DND-41 (cell line): ENCODE results near the gene FAF1.

Experiments
- ATAC-seq: fragments of 200-7000 bp; cut with Tn5 transposase; 3 replicates; pipeline ENCODE4 v1.9.1; 2021; ENCODE audit warnings: low read depth; ENCODE audit not compliant: insufficient read depth
- DNase-seq: peaks from one replicate; pipeline ENCODE4 v3.0.0-alpha.2; 2020
- H2AFZ ChIP-seq: 2 replicates; pipeline ENCODE4 v1.6.0; 2012; ENCODE audit warnings: low read depth, low read length
- H3K27ac ChIP-seq: 2 replicates; pipeline ENCODE4 v1.5.1; 2012; ENCODE audit warnings: low read length, inconsistent platforms
- H3K27me3 ChIP-seq: fragments of 200-600 bp; sonication (generic); 2 replicates; pipeline ENCODE4 v1.6.0; 2012; ENCODE audit warnings: low read length, mild to moderate bottlenecking, inconsistent platforms; ENCODE audit not compliant: insufficient read depth, poor library complexity
- H3K36me3 ChIP-seq: 2 replicates; pipeline ENCODE4 v1.5.1; 2012; ENCODE audit warnings: low read length, inconsistent platforms; ENCODE audit not compliant: insufficient read depth
- H3K4me1 ChIP-seq: 2 replicates; pipeline ENCODE4 v1.5.1; 2012; ENCODE audit warnings: mild to moderate bottlenecking, low read length; ENCODE audit not compliant: insufficient read depth
- H3K4me2 ChIP-seq: 2 replicates; pipeline ENCODE4 v1.6.0; 2012; ENCODE audit warnings: mild to moderate bottlenecking, moderate library complexity, low read length, inconsistent platforms; ENCODE audit not compliant: insufficient read depth
- H3K4me3 ChIP-seq, 2 experiments: fragments of 200-600 bp in 1 of 2; shearing (Covaris generic) in 1 of 2; 2 replicates each; pipeline ENCODE4 v1.5.1; 2012 to 2016; ENCODE audit warnings: inconsistent platforms in 2 of 2, low read length in 2 of 2, mild to moderate bottlenecking in 2 of 2, low read depth in 1 of 2, moderate library complexity in 1 of 2
- H3K79me2 ChIP-seq: 2 replicates; pipeline ENCODE4 v1.6.0; 2012; ENCODE audit warnings: low read length, inconsistent platforms; ENCODE audit not compliant: insufficient read depth
- H3K9ac ChIP-seq: 2 replicates; pipeline ENCODE4 v1.6.0; 2012; ENCODE audit warnings: low read depth, mild to moderate bottlenecking, inconsistent platforms, low read length, moderate library complexity
- H3K9me3 ChIP-seq: 2 replicates; pipeline ENCODE4 v1.5.1; 2012; ENCODE audit warnings: low read length, moderate library complexity, mild to moderate bottlenecking, inconsistent platforms; ENCODE audit not compliant: insufficient read depth, severe bottlenecking
- H4K20me1 ChIP-seq: 2 replicates; pipeline ENCODE4 v1.6.0; 2012; ENCODE audit warnings: low read length; ENCODE audit not compliant: insufficient read depth
- CTCF ChIP-seq: IDR thresholded peaks from 2 replicates; pipeline ENCODE4 v1.5.1; 2012; ENCODE audit warnings: borderline replicate concordance, low read length, moderate library complexity, mild to moderate bottlenecking; ENCODE audit not compliant: poor library complexity, severe bottlenecking; ENCODE audit errors: extremely low read depth
- EZH2 ChIP-seq: IDR thresholded peaks from 3 replicates; pipeline ENCODE4 v1.6.1; 2012; ENCODE audit warnings: borderline replicate concordance, low read depth, mild to moderate bottlenecking, moderate library complexity, low read length, inconsistent platforms; ENCODE audit not compliant: severe bottlenecking

The FAF1 gene

GRCh38 chr1:50492142-50492541, 467.9 kb downstream of the FAF1 start:
- peaks cover 68% of the 10 kb centered on the region for H3K36me3 ChIP-seq
- TF ChIP-seq EZH2 (no peak), CTCF (no peak)
- H3K9me3 ChIP-seq: no peaks in the 10 kb centered on the region
- ATAC-seq (no peak), DNase-seq (no peak)
- H3K4me3 ChIP-seq: no peak overlapping the region
- H3K27ac ChIP-seq: no peak overlapping the region
- no peak overlapping the region for H2AFZ ChIP-seq
- no peaks in the 10 kb centered on the region for H3K79me2 ChIP-seq
- H3K4me2 ChIP-seq: no peak overlapping the region
- H3K27me3 ChIP-seq: no peaks in the 10 kb centered on the region
- H3K9ac ChIP-seq: no peak overlapping the region
- H3K4me1 ChIP-seq: no peaks in the 10 kb centered on the region
- no peaks in the 10 kb centered on the region for H4K20me1 ChIP-seq

GRCh38 chr1:50491142-50491541, 468.9 kb downstream of the FAF1 start:
- Histone ChIP-seq H3K4me3 (no peak overlapping the region), H3K27ac (no peak overlapping the region), H3K4me1 (no peaks in the 10 kb centered on the region), H2AFZ (no peak overlapping the region), H3K4me2 (no peak overlapping the region), H3K36me3 (peaks cover 59% of the 10 kb centered on the region), H3K79me2 (no peaks in the 10 kb centered on the region), H4K20me1 (no peaks in the 10 kb centered on the region), H3K9ac (no peak overlapping the region), H3K9me3 (no peaks in the 10 kb centered on the region), H3K27me3 (no peaks in the 10 kb centered on the region)
- no peak for DNase-seq
- no peak for TF ChIP-seq CTCF
- no peak for TF ChIP-seq EZH2
- no peak for ATAC-seq

- H3K9me3 ChIP-seq: no peaks in the 10 kb centered on the region
- H3K27ac ChIP-seq: no peak overlapping the region
- ATAC-seq: no peak
Observed at GRCh38 chr1:50490640-50491039, 469.4 kb downstream of the FAF1 start.

More at GRCh38 chr1:50490640-50491039, 469.4 kb downstream of the FAF1 start:
- no peak overlapping the region for H3K4me2 ChIP-seq
- H4K20me1 ChIP-seq: no peaks in the 10 kb centered on the region
- no peak overlapping the region for H3K4me3 ChIP-seq
- TF ChIP-seq CTCF: no peak
- no peak overlapping the region for H3K9ac ChIP-seq
- H3K36me3 ChIP-seq: peaks cover 59% of the 10 kb centered on the region
- DNase-seq: no peak
- no peaks in the 10 kb centered on the region for H3K79me2 ChIP-seq
- no peak overlapping the region for H2AFZ ChIP-seq
- no peaks in the 10 kb centered on the region for H3K4me1 ChIP-seq
- no peaks in the 10 kb centered on the region for H3K27me3 ChIP-seq
